EH (cell line): ENCODE results near the gene DUSP11.
"Not testable (repeated sequence)": the region's sequence is repeated elsewhere in the genome, so short reads cannot be mapped to it uniquely, and the experiment has no call there.

Experiments used
- DNase-seq: peaks from one replicate; pipeline ENCODE4 v3.0.0-alpha.2; 2015; ENCODE audit warnings: low read depth

Gene DUSP11

DNA sequence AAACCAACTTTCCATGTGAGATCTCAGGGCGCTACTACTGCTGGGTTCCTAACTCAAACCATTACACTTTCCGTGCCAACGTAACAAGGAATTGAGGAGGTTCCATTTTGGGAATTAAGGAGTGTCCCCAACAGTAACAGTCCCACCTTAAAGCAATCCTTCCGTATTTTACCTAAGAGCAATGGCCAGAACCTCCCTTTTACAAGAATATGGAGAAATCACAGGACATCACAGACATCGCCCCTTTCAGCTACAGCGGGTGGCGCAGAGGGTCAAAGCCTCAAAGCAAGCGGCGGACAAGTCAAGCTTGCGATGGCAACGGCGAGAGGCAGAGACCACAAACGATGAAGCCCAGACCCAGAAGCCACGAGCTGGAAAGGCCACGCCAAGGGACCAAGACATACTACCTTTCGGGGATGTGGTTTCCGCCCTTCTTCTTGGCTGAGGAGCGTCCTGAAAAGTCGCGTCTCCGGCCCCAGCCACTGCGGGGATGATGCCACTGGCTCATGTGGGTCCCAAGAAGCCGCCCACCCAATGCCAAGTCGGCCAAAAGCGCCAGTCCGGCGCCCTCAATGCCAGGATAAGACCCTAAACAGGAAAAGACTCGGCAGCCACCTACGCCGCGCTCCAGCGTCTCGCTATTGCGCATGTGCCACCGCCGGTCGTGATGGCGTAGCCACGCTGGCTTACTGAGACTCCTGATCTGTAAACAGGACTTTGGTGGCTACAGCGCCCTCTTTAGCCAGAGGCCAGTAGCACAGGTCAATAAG is at the start of gene DUSP11:
Gene DUSP11 (minus strand): TSS at position 637 of the 770 bp plus-strand sequence. CDS start 129 bp downstream, at position 508.
- peak; percentile 94 for DNase-seq

DNA sequence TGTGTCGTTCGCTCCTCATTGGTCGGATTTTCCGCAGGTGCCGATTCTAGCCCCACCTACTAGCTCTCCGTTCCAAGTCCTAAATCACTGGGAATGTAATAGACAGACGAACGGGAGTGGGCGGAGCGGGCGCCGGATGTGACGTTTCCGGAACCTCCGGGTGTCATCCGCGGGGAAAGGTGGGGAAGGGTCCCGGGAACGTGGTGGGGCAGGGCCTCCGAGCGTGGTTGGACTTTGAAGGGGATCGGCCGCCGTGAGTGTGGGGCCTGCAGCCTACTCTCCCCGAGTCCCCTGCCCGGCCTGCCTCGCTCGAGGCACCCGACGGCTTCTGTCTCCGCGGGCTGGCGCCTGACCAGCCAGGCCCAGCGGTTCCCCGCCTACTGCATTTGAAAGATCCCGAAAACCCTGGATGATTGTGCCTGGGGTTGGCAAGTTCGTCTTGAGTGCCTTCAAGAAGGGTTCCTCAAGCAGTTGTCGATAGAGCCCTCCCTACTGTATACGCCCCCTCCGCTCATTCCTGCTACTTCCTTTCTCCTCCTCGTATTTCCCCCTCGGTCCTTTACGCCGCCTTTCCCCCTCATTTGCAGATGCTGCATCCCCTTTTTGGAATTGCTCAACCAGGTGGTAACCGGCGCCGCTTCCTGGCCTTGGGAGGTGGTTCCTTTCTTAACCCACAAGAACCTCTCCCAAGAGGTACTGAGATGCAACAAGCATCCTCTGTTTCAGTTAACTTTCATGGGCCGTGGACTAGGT is 49.1 kb upstream of the DUSP11 start, which contains the start of gene STAMBP:
Gene STAMBP (plus strand): TSS at position 144 of the 753 bp plus-strand sequence. CDS start 1,896 bp downstream, outside the sequence.
- DNase-seq = peak; percentile 96

DNA sequence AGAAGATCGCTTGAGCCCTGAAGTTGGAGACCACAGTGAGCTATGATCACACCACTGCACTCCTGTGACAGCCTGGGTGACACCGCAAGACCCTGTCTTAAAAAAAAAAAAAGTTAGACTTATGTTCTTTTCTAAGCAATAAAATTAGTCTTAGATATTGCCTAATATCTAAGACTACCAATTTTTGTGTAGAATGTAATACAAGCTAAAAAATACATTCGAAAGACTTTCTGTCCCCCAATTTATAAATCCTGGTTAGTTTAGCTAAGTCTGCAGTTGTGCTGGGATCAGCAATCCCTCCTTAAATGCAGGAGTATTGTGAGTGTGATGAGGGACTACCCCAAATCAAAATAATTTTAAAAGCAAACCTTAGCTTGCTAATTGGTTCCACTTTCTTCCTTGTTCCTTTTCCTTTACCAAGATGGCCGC is 48.5 kb upstream of the DUSP11 start:
- DNase-seq = no peak

DNA sequence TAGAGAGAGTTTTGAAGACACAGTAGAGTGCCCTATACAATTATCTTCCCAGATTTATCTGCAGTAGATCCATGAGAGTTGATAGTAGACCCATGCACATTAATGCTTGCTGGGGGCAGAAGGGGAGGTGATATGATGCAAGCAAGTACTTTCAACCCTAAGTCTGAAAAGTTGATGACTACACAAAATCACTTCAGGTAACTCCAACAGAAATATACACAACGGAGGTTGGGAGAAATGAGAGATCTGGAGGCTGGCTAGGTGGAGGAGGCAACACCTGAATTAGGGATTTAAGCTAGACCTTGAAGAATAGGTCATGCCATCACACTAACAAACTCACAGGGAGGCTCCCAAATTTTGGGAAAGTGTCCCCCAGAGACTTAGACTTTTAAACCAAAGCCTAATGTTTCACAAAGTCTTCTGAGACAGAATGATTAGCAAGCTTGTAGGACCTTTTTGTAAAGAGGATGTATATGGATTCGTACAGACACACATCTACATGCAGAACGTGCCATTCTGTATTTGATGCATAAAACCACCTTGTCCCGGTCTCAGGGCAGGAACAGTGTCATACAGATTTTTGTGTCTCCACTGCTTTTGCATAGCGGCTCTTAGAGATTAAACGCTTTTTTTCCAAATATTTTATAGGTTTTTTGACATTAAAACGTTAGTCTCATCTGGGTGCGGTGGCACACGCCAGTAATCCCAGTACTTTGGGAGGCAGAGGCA is 47.9 kb upstream of the DUSP11 start:
- DNase-seq = no peak

DNA sequence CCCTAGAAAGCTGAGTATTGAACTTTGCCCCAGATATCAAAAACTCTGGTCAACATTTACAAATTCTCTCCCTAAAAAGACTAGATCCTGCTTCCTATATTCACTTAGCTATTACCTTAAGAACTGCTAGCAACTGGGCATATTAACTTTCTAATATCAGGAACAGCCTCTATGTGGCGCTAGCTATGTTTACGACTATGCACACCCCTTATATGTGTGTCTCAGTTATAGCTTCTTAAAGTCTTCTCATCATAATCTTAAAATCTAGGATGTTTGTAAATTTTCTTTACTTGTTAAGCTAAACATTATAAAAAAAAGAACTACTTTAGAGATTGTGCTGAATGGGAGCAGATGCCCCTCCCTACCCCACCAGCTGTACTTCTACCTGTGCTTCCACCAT is 47.1 kb upstream of the DUSP11 start:
- DNase-seq = peak; percentile 47

DNA sequence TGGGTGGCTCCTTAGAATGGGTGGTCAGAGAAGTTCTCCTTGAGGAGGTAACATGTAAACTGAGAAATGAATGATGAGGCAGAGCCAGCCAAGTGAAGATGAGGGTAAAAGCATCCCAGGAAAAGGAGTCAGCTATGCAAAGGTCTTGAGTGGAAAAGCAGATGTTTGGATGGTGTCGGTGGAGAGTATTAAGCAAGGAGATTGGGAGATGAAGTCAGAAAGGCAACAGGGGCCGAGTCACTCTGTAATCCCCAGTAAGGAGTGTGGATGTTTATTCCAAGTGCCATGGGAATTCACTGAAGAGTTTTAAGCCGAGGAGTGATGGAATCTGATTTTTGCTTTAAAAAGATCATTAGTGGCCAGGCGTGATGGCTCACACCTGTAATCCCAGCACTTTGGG is 45.5 kb upstream of the DUSP11 start:
- DNase-seq = no peak

DNA sequence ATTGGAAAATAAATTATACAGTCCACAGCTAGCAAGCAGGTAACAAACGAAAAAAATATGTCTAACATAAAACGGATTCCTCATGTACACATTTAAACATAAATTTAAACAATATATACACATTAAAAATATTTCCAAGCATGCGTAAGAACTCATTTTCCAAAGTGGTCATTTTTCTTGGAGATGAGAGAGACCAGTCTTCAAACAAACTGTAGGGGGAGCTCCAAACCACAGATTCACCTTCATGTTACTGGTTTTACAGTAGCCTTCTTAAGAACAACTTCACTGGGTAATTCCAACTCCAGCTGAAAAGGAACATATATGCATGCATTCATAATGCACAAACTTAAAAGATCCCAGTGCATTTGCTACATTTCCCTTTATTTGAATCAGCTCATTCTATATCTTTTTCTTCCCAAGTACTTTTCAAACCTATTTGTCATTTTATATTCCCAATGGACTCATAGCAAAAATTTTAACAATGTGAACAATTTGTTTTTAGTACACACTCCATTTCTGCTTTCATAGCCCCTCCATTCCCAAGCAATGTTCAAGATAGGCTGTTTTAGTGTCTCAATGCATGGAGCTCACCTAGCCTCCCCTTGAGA is 44.1 kb upstream of the DUSP11 start:
- DNase-seq = peak; percentile 81

DNA sequence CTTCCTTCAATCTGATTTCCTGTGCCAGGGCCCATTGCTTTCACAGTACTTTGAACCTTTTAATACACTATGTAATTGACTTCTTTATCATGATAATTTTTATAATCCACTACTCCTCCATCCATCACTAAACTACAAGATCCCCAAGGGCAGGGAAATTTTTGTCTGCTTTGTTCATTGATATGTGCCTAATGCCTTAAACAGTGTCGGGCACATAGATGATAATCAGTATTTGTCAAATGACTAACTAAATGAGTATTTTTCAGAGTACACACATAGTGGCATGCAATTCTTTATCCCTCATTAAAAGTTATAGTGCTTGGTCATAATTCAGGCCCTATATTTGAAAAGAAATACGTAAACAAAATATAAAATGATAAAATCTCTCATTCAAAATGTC is 43.5 kb upstream of the DUSP11 start:
- peak; percentile 31 for DNase-seq

DNA sequence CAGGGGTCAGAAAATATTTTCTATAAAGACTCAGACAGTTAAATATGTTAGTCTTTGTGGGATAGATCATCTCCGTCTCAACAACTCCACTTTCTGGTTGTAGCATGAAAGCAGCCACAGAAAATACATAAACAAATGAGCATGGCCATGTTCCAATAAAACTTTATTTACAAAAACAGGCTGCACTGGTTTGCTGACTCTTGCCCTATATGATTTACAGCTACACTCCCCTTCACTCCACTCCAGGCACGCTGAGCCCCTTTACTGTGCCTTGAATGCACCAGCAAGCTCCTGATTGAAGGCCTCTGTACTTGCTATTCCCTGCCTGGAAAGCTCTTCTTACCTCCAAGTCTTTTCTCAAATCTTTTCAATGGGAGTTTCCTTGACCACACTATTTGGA is 43.1 kb upstream of the DUSP11 start:
- no peak for DNase-seq

DNA sequence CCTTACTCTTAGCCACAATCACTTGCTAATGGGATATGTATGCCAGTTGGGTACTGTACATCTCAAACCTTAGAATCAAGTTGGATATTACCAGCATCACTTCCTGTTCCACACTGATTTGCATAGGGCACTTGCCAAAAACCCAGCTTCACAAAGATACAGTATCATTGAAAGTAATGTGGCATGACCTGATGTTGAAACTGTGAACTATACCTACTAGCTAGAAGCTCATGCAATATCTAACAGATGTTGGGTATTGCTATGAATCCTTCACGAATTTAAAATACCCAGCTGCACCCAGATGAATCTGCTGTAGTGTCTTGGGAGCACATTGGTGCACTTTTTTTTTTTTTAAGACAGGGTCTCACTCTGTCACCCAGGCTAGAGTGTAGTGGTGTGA is 42.4 kb upstream of the DUSP11 start:
- DNase-seq = no peak

DNA sequence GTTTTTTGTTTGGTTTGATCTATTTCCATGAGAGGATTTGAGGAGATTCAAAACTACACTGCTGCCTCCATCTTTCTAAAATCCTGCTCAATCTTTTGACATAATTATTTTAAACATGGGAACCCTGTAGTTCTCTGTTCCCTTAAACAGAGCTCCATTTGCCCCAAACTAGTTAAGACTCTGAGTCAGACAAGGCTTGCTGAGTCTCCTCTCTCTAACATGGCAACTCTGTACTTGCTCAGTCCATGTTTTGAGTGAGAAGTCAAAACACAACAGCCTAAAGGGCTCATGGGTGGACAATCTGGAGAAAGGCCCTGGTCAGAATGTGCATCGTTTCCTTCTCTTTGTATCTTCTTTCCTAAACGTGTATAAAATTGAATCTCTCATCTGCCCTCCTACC is 41.8 kb upstream of the DUSP11 start:
- no peak for DNase-seq

DNA sequence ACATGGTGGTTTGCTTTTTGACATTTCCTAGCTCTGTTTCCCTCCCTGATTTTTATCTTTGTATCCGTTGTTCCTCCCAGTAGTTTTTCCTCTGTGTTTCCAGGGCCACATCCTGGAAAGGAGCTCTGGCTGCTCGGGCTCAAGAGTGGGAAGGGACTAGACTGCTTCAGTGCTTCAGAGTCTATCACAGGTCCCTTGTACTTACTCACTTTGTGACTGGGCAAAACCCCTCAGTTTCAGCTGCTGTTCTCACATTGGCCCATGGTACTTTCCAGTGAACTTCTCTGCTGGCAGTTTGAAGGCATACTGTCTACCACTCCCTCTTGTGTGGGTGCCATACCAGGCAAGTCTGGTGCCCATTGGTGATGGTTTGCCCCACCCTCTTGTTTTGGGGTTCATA is 41.3 kb upstream of the DUSP11 start:
- no peak for DNase-seq

DNA sequence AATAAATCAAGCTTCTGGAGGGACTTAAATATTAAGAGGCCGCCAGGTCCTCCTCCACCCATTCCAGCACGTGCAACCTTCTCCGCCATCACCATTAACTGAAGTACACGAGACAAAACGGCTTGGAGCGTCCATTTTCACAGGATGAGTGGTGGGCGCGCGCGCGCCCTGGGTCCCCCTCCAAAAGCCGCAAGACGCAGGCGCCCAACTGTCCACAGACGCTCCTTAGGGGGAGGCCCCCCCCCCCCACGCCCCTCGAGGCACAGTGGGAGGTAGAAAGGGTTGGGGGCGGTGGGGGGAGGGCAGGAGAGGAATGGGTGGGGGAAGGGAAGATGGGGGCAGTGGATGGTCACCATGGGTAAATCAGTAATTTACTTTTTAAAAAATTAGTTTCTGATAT is 38.4 kb upstream of the DUSP11 start:
- no peak for DNase-seq

DNA sequence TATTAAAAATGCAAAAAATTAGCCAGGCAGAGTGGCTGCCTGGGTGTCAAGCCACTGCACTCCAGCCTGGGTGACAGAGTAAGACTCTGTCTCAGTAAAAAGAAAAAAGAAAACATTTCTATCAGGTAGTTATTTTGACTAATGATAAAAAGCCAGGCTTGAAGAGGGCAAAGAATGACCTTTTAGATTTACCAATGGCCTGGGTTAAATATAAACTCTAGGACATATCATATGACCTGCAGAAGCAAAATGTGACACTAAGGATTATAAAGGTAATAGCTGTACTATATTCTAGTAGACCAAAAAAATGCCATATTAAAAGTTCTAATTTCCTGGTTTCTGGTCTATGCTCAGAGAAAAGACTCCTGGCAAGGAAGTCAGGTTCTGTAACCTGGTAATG is 32.7 kb upstream of the DUSP11 start:
- no peak for DNase-seq

DNA sequence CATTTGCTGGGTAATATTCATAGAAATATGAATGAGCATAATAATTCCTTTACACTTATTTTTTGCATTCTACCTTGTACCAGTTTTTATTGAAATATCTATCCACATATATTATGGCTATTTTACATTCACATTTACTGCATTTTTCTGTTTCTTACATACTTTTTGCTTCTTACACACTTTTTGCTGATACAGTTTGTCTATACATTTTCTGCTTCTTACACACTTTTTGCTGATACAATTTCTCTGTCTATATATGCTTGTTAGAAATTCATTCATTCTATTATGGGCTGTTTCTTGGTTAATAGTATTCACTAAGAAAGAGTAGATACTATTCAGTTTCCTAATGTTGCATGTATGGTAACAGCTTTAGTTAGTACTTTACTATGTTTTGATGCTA is 32.0 kb upstream of the DUSP11 start:
- no peak for DNase-seq

DNA sequence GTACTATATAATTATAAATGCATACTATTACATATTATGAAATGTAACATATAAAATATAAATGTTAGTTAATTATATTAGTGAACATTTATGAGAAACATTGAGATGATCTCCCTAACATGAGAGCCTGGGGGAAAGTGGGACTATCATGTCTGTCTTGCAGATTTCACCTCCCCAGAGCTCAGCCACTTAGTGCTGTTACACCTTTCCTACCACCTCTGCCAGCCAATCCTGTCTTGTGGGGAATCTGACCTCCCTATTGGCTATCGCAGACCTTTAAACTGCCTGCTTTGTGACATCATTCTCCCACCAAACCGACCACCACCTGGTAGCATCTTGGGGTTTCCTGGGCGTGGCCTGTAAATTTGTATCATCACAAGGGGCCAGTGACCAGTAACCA is 4.0 kb upstream of the DUSP11 start, which contains the start of gene C2orf78:
Gene C2orf78 (plus strand): TSS at position 301 of the 400 bp plus-strand sequence. CDS start 127 bp downstream, outside the sequence.
- DNase-seq = not testable (repeated sequence)

DNA sequence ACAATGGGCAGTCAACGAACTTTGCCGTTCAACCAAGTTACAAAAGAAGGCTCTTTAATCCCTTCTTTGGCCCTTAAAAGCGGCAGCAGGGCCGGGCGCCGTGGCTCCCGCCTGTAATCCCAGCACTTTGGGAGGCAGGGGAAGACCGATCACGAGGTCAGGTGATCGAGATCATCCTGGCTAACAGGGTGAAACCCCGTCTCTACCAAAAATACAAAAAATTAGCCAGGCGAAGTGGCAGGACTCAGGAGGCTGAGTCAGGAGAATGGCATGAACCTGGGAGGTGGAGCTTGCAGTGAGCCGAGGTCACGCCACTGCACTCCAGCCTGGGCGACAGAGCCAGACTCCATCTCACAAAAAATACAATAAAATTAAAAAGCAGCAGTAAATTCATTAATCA is 3.5 kb upstream of the DUSP11 start:
- peak; percentile 20 for DNase-seq

DNA sequence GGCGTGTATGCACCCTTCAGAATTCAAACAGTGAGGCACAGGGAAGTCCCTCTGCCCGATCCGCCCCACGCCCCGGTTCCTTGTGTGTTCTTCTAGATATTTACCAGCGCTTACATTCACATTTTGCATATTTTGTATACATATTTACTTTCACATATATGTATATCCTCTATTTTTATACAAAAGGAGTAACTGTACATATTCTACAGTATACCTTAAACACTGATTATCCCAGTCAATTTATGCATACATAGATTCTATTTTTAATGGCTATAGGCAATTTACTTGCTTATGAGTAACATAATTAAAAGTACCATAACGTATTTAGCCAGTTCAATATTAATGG is 307 bp upstream of the DUSP11 start:
- DNase-seq = no peak

DNA sequence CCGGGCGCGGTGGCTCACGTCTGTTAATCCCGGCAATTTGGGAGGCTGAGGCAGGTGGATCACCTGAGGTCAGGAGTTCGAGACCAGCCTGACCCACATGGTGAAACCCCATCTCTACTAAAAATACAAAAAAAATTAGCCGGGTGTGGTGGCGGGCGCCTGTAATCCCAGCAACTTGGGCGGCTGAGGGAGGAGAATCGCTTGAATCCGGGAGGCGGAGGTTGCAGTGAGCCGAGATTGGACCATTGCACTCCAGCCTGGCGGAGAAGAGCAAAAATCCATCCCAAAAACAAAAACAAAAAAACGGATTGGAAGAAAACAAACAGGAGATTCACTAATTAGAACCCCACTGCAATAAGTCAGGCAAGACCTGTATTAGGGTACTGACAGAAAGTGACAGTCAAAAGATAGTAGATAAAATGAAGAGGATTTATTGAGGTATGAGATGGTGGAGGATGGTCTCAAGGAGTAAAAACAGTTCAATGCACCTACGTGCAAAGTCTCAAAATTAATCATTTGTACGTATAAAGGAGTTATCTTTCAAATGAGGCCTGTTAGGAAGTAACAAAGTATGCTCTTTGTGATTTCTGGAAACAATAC is 936 bp downstream of the DUSP11 start:
- not testable (repeated sequence) for DNase-seq

DNA sequence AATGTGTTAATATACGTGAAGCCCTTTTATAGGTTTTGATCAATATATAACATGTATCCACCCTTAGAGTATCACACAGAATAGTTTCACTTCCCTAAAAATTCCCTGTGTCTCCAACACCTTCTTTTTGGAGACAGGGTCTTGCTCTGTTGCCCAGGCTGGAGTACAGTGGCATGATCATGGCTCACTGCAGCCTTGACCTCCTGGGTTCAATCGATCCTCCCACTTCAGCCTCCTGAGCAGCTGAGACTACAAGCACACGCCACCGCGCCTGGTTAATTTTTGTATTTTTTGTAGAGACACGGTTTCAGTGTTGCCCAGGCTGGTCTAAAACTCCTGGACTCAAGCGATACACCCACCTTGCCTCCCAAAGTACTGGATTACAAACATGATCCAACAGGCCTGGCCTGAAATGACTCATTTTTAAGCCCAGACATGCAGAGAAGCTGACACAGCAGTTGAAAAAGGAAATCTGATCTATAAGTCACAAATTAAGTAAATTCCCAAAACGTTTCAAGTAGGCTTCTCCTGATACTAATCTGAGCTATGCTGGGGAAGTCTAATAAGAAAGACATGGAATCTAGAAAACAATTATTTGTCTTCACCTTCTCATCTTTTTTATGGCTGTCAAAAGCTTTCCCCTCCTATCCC is 2.9 kb downstream of the DUSP11 start:
- peak; percentile 27 for DNase-seq

DNA sequence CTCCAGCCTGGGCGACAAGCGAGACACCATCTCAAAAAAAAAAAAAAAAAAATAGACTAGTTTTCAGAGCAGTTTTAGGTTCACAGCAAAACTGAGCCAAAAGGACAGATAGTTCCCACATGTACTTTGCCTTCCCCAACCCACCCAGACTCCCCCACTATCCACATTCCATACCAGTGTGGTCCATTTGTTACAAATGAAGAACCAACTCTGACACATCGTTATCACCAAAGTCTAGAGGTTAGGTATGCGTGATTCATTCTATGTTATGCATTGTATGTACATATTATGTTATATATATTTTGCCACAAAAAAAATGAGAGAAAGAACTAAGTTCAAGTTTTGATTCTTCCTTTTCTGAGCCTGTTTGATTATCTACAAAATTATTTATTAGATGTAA is 3.5 kb downstream of the DUSP11 start:
- DNase-seq = peak; percentile 14
